ELR (cell line): ENCODE measurements around the gene IGHMBP2.
"Not testable (repeated sequence)": the region's sequence is repeated elsewhere in the genome, so short reads cannot be mapped to it uniquely, and the experiment has no call there.

Experiments
- DNase-seq: peaks from one replicate; pipeline ENCODE4 v3.0.0-alpha.2; 2015; ENCODE audit warnings: low read depth

The IGHMBP2 gene

DNA sequence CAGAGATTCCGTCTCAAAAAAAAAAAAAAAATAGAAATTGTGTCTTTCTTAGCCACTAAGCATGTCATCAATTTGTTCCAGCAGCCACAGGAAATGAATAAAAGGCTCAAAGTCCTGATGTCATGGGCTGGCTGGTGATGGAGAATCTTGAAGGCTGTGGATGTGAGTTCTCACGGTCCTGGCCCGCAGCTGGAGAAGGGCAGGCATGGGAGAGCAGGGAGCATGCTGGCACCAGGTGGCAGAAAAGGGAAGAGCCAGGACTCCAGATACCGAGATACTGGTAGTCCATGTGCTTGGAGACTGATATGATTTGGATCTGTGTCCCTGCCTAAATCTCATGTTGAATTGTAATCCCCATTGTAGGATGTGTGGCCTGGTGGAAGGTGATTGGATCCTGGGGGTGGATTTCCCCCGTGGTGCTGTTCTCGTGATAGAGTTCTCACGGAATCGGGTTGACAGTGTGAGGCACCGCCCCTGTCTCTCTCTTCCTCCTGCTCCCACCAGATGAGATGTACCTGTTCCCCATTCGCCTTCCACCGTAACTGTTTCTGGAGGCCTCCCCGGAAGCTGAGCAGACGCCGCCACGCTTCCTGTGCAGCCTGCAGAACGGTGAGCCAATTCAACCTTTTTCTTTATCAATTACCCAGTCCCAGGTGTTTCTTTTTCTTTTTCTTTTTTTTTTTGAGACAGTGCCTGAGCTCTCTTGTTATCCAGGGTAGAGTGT is 59.0 kb downstream of the IGHMBP2 start:
- no peak for DNase-seq

DNA sequence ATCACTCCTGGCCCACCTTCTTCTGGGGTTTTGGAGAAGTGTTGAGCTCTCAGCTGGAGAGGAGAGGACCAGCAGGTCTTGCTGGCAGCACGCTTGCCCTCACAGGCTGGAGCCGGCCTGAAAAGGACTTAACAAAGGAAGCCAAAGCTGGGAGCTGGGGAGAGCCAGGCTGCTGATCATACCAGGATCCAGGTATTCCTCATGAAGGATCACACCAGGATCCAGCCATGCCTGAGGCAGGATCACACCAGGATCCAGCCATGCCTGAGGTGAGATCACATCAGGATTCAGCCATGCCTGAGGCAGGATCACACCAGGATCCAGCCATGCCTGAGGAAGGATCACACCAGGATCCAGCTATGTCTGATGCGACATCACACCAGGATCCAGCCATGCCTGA is 60.1 kb downstream of the IGHMBP2 start:
- no peak for DNase-seq

DNA sequence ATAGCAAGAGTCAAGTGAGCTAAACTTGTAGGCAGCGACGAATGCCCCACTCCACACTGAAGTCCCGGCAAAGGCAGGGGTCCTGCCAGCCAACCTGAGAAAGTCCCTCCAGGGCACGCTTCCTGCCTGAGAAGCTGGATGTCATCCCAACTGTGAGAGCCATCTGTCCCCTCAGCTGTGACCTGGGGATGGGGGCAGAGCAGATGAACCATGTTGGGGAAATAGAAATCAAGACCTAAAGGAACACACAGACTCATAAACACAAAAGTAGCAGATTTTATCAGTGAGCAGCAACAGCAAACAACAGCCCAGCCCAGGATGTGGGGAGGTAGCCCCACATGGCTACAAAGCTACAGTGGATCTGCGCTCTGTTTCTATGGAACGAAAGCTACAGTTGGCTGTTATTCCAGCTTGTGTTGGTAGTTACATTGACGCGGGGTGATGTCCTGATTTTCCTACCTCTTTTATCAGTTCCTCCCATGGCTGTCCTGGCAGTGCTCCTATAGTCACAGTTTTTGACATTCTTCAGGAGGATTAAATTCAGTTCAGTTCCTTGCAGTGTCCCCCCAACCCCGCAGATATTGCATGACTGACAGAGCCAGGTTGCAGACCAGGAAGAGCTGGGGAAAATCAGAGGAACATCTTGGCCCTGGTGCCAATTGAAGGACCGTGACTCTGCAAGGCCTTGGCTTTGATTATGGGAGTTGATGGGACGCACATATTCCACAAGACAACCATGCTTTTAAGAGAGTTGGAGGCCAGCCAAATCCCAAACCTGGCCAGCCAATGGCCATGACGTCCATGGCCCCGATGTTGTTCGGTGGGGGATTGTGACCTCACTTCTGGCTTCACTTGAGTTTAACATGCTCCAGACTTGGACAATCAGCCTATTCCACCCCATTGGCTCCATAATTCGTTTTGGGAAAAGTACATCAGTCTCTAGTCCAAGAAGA is 62.5 kb downstream of the IGHMBP2 start:
- DNase-seq: no peak

DNA sequence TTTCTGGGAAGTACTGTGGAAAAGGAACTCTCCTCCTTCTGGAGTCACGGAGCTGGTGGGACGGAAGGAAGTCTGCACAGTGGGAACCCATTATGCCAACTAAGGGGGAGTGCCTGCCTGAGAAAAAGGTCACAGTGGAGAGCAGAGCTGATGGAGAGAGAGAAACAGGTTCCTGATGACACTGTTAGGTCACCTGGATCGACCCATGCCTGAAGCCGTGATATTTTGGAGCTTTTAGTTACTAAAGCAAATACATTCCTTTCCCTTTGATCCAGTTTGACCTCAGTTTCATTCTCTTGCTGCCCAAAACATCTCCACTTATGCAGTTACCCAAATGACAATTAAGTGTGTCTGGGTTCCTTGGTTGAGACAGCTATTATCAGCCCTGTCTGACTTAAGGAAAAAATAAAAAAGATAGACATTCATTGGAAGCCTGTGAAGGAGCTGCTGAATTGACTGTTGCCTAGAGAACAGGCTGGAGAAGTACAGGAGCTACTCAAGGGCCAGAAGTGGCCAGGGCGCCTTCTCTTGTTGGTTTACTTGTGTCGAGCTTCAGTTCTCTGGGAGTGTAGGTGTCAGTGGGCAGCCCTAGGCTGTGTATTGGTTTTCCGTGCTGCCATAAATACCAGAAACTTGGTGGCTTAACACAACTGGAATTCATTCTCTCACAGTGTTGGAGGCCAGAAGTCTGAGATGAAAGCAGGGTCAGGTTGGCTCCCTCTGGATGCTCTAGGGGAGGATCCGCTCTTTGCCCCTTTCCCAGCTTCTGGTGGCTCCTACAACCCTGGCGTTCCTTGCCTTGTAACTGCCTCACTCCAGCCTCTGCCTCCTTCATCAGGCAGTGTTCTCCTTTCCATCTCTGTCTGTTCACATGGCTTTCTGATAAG is 63.4 kb downstream of the IGHMBP2 start:
- no peak for DNase-seq

DNA sequence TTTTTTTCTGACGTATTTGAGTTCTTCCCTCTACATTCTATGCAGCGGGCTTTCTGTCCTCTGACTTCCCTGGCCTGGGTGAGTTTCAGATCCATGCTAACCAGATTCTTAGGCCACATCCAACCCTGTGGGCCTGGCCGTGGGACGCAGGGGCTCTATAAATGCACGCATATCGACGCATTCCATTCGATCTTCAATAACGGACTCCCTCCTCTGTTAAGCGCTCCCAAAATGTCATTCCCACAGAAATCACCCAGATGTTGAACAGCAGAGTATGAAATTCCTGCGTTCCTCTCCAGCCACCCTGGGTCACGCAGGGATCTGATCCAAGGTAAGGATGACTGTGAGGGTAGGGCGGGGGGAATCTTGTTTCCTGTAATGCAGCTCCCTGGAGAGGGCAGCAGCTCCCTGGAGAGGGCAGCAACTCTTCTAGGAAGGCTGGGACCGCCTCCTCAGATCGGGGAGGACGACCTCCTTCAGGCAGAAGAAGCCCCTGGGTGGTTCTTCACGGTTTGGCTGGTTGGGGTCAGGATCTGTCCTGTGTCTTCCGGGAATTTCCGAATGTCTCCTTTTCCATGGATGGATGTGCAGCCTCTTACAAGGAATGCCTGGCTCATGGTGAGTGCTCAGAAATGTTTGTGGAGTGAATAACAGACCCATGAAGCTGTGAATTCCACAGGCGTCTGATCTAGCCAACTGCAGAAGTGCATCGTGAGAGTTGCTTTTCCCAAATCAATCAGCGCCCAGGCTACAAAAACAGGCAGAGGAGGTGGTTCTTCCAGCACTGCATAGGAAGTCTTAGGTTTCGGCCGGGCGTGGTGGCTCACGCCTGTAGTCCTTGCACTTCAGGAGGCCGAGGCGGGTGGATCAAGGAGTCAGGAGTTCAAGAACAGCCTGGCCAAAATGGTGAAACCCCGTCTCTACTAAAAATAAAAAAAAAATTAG is 64.9 kb downstream of the IGHMBP2 start:
- peak; percentile 26 for DNase-seq

DNA sequence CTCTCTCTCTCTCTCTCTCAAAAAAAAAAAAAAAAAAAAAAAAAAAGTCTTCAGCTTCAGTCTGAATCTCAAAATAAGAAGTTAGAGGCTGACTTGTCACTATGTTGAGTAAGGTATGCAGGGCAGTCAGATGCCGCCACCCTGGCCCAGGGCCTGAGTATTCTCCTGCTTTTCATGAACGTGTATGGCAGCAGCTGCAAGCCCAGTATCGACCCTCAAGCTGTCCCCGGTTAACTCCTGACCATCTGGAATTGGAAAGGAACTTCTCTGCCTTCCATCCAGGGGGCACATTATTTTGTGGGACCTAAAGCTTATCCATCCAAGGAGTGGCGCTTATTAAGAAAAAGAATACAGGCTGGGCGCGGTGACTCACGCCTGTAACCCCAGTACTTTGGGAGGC is 65.7 kb downstream of the IGHMBP2 start:
- DNase-seq: no peak

DNA sequence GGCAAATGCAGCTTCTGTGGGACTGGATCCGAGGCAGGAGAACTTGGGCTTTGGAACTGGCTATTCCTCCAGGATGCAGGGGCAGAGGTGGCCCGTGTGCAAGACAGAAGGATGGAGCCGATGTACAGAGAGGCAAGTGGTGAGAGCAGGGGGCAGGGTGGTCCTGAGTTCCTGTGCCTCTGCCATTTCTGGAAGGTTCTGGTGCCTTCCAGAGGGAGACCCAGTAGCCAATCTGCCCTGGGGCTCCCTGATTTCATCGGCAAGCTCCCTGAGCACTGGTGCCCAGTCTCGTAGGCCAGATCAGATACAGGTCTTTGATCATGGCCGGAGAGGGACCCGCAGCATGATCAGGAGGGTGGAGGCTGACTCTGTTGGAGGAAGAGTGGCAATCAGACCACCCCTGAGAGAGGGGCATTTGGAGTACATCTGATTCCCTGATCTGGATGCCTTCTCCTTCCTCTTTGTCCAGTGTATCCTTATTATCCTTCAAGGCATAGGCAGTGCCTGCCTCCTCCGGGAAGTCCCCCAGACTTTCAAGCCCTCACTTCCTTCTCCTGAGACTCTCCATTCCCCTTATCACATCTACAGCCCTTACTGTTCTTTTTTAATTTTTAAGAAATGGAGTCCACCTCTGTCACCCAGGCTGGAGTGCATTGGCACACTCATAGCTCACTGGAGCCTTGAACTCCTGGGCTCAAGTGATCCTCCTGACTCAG is 67.4 kb downstream of the IGHMBP2 start:
- DNase-seq: no peak

DNA sequence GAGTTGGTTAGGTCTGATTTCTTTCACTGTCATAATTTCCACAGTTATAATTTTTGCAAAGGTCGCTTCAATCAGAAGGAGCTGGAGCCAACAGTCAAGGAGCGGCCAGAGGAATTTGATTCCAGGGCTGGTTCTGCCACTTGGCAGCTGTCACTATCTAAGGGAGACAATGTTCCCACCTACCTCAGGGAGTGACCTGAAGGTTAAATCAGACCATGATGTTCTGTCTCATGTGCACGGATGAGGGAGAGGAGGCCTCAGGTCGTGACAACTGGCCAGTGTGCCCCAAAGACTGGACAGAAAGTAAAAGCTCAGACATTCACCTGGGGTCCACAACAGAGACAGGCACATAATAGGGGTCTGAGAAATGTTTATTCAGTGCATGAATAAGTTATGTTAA is 69.5 kb downstream of the IGHMBP2 start:
- no peak for DNase-seq

DNA sequence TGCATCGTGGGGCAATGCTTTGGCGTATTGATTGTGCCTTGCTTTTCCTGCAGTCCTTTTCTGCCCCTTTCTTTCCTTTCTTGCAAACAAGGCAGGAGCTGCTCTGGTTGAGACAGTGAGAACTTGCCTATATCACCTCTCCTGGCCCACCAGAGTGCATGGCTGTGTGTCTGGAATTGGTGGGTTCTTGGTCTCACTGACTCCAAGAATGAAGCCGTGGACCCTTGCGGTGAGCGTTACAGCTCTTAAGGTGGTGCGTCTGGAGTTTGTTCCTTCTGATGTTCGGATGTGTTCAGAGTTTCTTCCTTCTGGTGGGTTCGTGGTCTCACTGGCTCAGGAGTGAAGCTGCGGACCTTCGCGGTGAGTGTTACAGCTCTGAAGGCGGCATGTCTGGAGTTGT is 70.0 kb downstream of the IGHMBP2 start:
- not testable (repeated sequence) for DNase-seq

DNA sequence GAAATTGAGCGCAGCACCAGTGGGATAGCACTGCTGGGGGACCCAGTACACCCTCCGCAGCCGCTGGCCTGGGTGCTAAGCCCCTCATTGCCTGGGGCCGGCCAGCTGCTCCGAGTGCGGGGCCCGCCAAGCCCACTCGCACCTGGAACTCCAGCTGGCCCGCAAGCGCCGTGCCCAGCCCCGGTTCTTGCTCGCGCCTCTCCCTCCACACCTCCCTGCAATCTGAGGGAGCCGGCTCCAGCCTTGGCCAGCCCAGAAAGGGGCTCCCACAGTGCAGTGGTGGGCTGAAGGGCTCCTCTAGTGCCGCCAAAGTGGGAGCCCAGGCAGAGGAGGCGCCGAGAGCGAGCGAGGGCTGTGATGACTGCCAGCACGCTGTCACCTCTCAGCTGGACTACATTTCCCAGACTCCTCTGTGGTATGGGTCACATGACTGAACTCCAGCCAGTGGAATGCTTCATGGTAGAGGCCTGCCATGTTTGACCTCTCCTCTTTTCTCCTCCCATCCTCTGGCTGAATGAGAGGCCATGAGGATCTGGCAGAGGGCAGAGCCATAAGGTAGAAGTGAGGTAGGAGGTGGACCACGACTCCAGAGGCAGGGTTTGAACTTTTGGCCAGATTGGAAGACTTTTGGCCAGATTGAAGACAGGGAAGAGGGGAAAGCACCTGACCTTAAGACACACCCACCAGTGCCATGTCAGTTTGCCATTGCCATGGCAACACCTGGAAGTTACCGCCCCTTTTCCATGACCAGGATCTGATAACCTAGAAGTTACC is 70.9 kb downstream of the IGHMBP2 start:
- DNase-seq: peak; percentile 60

DNA sequence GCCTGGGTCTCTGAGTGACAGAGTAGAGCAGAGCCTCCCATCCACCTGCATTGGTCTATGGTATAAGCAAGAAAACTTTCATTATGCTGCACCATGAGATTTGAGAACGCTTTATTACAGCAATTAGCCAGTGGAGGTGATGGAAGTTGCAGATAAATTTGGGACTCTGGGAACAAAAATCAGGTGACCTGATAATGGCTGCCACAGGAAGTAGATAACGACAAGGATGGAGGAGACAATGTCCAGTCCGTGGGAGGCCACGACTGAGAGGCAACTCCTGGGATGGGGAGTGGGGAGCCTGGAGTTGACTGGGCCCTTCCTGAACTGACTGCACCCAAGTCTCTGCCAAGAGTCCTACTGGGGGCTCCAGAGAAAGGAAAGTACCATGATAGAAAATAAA is 72.4 kb downstream of the IGHMBP2 start:
- DNase-seq: no peak

DNA sequence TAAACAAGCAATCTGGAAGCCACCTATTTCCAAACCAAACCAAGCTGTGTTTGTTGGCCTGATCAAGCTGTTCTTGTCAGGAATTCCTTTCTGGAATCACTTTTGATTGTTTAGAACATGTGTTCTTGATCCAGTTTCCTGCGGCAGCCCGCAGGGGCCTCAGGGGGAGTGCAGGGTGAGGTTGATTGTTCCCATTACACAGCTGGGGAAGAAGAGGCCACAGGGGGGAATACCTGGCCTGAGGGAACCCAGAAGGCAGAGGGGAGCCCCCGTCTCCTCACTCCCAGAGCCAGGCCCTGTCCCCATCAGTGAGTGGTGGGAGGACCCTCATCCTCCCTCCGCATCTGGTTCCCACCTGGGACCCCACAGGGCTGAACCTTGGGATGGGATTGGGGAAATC is 72.9 kb downstream of the IGHMBP2 start:
- no peak for DNase-seq

DNA sequence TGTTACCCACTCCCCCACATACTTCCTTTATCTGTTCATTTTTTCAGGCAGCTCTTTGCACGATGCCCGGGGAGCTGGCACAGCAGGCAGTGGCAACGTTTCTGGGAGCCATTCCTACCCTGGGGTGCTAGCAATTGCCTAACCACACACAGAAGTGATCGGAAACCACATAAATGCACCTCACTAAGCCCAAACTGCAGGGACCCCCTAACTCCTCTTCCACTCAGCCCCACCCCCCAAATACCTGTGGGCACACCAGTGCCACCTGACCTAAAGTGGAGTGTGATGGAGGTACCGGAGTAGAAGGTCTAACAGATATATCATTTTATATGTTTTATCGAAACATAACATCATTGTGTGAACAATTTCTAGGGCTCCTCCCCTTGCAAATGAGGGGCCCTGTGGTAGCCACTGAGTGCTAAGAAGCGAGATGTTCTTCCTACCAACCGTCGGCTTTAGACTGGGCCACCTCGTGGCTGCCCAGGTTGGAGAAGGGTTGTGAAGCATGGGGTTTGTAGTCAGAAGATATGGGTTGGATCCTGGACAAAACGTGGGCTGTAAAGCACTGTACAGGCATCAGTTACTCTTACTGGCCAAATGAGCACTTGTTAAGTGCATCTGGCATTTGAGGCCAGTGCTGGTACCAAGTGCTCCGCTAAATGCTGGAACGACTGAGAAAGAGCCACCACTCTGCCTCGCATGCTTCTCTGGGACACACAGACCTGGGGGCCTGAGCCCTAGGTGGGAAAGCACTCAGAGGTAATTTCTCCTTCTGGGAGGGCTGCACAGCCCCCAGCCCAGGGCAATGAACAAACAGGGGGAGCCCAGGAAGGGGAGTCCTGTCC is 74.3 kb downstream of the IGHMBP2 start:
- DNase-seq: no peak

DNA sequence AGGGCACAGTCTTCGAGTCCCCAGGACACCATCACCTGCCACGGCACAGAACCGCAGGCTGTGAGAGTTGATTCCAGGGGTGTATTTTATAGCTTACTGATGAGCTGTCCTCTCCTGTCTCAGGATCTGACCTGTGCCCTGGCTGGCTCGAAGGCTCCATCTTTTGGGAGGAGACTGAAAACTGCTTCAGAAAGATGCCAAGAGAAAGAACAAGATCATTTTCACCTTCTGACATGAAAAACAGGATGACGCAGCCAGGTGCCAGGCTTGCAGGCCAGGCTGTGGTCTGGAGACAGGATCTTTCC is 74.9 kb downstream of the IGHMBP2 start:
- DNase-seq: no peak

DNA sequence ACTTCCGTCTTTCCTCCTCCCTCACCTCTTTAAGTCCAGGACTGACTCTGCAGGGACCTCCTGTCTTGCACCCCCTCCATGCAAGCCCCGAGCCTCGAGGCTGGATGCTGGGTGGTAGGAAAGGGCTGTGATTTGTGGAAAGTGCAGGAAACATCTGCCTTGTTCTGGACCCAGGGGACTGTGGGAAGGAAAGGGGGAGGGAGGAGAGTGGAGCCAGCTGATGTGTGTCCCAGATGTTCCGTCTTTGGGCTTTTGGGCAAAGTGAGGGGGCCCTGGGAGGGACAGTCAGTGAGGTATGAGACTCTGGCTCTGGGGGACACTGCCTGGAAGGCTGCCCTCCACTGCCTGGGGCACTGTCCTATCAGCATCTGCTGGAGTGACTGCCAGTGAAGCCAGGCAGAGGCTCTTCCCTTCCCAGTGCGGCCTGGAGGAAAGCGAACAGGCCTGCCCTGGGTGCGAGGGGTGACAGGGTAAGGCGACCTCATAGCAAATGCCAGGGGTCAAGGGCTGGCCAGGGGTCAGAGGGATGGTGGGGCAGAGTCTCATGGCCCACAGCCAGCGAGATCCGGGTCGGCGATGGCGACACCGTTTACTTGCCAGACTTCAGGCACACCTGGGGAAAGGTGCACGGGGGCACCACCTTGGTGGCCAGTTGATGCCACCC is 75.4 kb downstream of the IGHMBP2 start:
- no peak for DNase-seq

DNA sequence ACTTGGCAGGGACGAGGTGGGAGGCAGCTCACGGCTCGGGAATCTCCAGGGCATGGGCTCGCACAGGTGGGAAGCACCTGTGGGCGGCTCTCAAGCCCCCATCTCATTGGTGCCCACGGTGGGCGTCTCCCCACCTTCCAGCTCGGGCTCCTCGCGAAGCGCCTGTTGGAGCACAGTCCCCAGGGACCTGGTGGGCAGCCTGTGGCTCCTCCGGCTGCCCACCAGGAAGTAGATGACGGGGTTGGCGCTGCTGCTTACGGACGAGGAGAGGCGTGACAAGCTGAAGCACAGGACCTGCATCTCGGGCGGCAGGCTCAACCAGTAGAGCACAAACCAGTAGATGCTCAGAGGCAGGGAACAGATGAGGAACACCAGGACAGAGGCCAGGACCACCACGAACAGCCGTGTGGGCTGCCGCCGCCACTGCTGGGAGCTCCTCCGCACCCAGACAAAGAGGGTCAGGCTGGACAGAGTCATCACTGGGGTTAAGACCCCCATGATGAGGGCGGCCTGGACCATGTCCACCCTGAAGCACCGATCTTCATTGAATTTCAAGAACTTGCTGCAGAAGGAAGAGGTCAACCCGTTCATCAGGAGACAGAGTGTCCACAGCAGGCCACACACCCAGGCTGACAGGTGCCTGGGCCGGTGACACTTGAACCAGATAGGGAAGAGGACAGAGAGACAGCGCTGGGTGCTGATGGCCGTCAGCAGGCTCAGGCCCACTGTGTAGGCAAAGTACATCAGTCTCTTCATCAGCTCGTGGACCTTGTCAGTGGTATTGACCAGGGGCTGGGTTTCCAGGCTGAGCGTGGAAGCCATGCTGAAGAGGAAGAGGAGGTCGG is 76.5 kb downstream of the IGHMBP2 start:
- DNase-seq: no peak

DNA sequence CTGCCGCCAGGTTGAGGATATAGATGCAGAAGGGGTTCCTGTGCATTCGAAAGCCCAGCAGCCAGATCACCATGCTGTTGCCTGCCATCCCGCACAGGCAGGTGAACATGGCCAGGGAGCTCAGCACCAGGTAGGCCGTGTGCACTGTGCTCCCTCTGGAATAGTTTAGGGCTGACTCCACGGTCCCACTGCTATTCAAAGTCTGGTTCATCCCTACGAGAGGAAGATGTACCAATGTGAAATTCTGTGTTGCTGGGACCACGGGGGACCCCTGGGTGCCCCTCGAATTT is 77.0 kb downstream of the IGHMBP2 start, which contains the start of gene MRGPRD:
TSS of gene MRGPRD (minus strand) at position 211 of the 290 bp plus-strand sequence. CDS start at position 211, 0 bp downstream.
- DNase-seq: no peak

DNA sequence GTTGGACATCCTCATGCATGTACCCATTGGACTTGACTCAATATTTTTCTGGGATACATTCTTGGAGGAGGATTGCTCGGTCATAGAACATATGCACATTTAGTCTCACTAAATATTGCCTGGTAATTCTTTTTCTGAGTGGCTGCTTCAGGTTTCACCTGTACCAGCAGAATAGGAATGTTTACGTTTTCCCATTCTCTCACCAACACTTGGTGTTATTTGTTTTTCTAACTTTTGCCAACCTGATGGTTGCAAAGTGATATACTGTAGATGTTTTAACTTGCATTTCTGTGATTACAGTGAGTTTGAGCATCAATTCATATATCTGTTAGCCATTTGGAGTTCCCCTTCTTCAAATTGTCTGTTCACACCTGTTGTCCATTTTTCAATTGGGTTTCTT is 78.4 kb downstream of the IGHMBP2 start:
- DNase-seq: no peak
